Peyer's patch (tissue), 4 donors: ENCODE results near the gene FAM133A. TPM values are rescaled to one million over a fixed set of nuclear protein-coding genes. Genes with fewer than 3 reads are reported as not detected.

ENCODE experiments used
- DNase-seq, 3 donors: peaks; one replicate each; pipeline ENCODE4 v3.0.0-alpha.2; 2017 to 2019
- H3K27ac ChIP-seq, 4 donors: fragments of 200-600 bp; sonication (generic); one replicate each; pipeline ENCODE4 v1.5.1; 2016 to 2019
- H3K27me3 ChIP-seq, 2 donors: fragments of 200-600 bp; sonication (generic); one replicate each; pipeline ENCODE4 v1.5.1; 2019
- H3K36me3 ChIP-seq, 3 donors: fragments of 200-600 bp; sonication (generic); one replicate each; pipeline ENCODE4 v1.5.1; 2016 to 2019
- H3K4me1 ChIP-seq, 4 donors: fragments of 200-600 bp; sonication (generic); one replicate each; pipeline ENCODE4 v1.5.1; 2016 to 2019
- H3K4me3 ChIP-seq, 4 donors: fragments of 200-600 bp; sonication (generic); 1 replicate in 3 of 4; 2 replicates in 1 of 4; pipeline ENCODE4 v1.5.1; 2016 to 2019; ENCODE audit warnings: mild to moderate bottlenecking in 1 of 4
- H3K9me3 ChIP-seq, 4 donors: fragments of 200-600 bp; sonication (generic); one replicate each; pipeline ENCODE4 v1.5.1; 2016 to 2019; ENCODE audit warnings: mild to moderate bottlenecking in 1 of 4
- CTCF ChIP-seq, 6 experiments: fragments of 450-650 bp in 4 of 6; fragments of 200-600 bp in 2 of 6; sonication (generic) in 1 of 6; IDR thresholded peaks; one replicate each; pipeline ENCODE4 v1.5.1; 2017 to 2019; ENCODE audit warnings: antibody characterized with exemption in 6 of 6, mild to moderate bottlenecking in 3 of 6, moderate library complexity in 1 of 6
- POLR2A ChIP-seq, 2 donors: fragments of 450-650 bp; IDR thresholded peaks; one replicate each; pipeline ENCODE4 v1.5.1; 2017; ENCODE audit warnings: antibody characterized with exemption in 2 of 2, mild to moderate bottlenecking in 2 of 2, moderate library complexity in 2 of 2
- total RNA-seq, 4 donors: library from RNA; depleted of rRNA; stranded (reverse); fragments of >200 nt; gene quantifications; one replicate each; pipeline ENCODE4 v1.1.0, GENCODE V29; 2016

FAM133A gene
- total RNA-seq, 4 donors from 2014 or later = not detected

GRCh38 chrX:93695981-93696380 is 22.0 kb downstream of the FAM133A start:
- no peak for DNase-seq
- H3K27ac ChIP-seq = no peak overlapping the region
- H3K4me3 ChIP-seq = no peak overlapping the region
- H3K36me3 ChIP-seq = no peaks in the 10 kb centered on the region
- no peaks in the 10 kb centered on the region for H3K27me3 ChIP-seq
- TF ChIP-seq CTCF (IDR thresholded peaks at IDR 0.05) (no peak), POLR2A (IDR thresholded peaks at IDR 0.05) (no peak)
- no peaks in the 10 kb centered on the region for H3K4me1 ChIP-seq
- H3K9me3 ChIP-seq = no peaks in the 10 kb centered on the region

- Histone ChIP-seq H3K4me1 (no peaks in the 10 kb centered on the region), H3K4me3 (no peak overlapping the region), H3K27me3 (no peaks in the 10 kb centered on the region), H3K9me3 (no peaks in the 10 kb centered on the region), H3K36me3 (no peaks in the 10 kb centered on the region), H3K27ac (no peak overlapping the region)
- DNase-seq = no peak
- TF ChIP-seq CTCF (IDR thresholded peaks at IDR 0.05) (no peak), POLR2A (IDR thresholded peaks at IDR 0.05) (no peak)
These were observed 29.7 kb downstream of the FAM133A start for GRCh38 chrX:93703701-93704100.

- no peaks in the 10 kb centered on the region for H3K36me3 ChIP-seq
- no peak overlapping the region for H3K27ac ChIP-seq
- no peak overlapping the region for H3K4me3 ChIP-seq
- H3K4me1 ChIP-seq = no peaks in the 10 kb centered on the region
- H3K27me3 ChIP-seq = no peaks in the 10 kb centered on the region
- no peak for DNase-seq
- no peaks in the 10 kb centered on the region for H3K9me3 ChIP-seq
- no peak for TF ChIP-seq POLR2A (IDR thresholded peaks at IDR 0.05)
- no peak for TF ChIP-seq CTCF (IDR thresholded peaks at IDR 0.05)
These were observed 37.1 kb downstream of the FAM133A start for GRCh38 chrX:93711076-93711475.

GRCh38 chrX:93741811-93742210 is 67.8 kb downstream of the FAM133A start:
- H3K4me3 ChIP-seq = no peak overlapping the region
- H3K9me3 ChIP-seq = no peaks in the 10 kb centered on the region
- no peaks in the 10 kb centered on the region for H3K4me1 ChIP-seq
- no peak for DNase-seq
- no peak overlapping the region for H3K27ac ChIP-seq
- no peaks in the 10 kb centered on the region for H3K36me3 ChIP-seq
- no peaks in the 10 kb centered on the region for H3K27me3 ChIP-seq
- no peak for TF ChIP-seq POLR2A (IDR thresholded peaks at IDR 0.05)
- no peak for TF ChIP-seq CTCF (IDR thresholded peaks at IDR 0.05)

- H3K9me3 ChIP-seq = no peaks in the 10 kb centered on the region
- no peak overlapping the region for H3K4me3 ChIP-seq
- H3K36me3 ChIP-seq = no peaks in the 10 kb centered on the region
- no peak for DNase-seq
- no peaks in the 10 kb centered on the region for H3K27me3 ChIP-seq
- no peak overlapping the region for H3K27ac ChIP-seq
- H3K4me1 ChIP-seq = no peaks in the 10 kb centered on the region
- no peak for TF ChIP-seq CTCF (IDR thresholded peaks at IDR 0.05)
- TF ChIP-seq POLR2A (IDR thresholded peaks at IDR 0.05) = no peak
These were observed 86.2 kb downstream of the FAM133A start for GRCh38 chrX:93760163-93760562.

Other genes starting within 250 kb of the FAM133A start
- under 1 TPM in 3 of 4 donors, not detected in 1; 0.35 to 0.83 (median 0.57) TPM for gene NAP1L3, start 628 bp upstream of the FAM133A start, total RNA-seq